ENCODE measurements around the gene ITPR1.

GRCh38 chr3:4859788-4860187, 366.6 kb downstream of the ITPR1 start:
- TF ChIP-seq CTCF (IDR thresholded peaks at IDR 0.05) (no peak), POLR2A (IDR thresholded peaks at IDR 0.05) (no peak), POLR2AphosphoS5 (IDR thresholded peaks at IDR 0.05) (no peak)
